Peyer's patch (tissue), 4 donors: Measurements from ENCODE around the gene GADD45A.

Experiments
- POLR2A ChIP-seq, 2 donors: fragments of 450-650 bp; IDR thresholded peaks; one replicate each; pipeline ENCODE4 v1.5.1; 2017; ENCODE audit warnings: antibody characterized with exemption in 2 of 2, mild to moderate bottlenecking in 2 of 2, moderate library complexity in 2 of 2
- TF ChIP-seq, protein P1 (sequence below), 6 experiments: fragments of 450-650 bp in 4 of 6; fragments of 200-600 bp in 2 of 6; sonication (generic) in 1 of 6; IDR thresholded peaks; one replicate each; pipeline ENCODE4 v1.5.1; 2017 to 2019; ENCODE audit warnings: antibody characterized with exemption in 6 of 6, mild to moderate bottlenecking in 3 of 6, moderate library complexity in 1 of 6

DNA sequence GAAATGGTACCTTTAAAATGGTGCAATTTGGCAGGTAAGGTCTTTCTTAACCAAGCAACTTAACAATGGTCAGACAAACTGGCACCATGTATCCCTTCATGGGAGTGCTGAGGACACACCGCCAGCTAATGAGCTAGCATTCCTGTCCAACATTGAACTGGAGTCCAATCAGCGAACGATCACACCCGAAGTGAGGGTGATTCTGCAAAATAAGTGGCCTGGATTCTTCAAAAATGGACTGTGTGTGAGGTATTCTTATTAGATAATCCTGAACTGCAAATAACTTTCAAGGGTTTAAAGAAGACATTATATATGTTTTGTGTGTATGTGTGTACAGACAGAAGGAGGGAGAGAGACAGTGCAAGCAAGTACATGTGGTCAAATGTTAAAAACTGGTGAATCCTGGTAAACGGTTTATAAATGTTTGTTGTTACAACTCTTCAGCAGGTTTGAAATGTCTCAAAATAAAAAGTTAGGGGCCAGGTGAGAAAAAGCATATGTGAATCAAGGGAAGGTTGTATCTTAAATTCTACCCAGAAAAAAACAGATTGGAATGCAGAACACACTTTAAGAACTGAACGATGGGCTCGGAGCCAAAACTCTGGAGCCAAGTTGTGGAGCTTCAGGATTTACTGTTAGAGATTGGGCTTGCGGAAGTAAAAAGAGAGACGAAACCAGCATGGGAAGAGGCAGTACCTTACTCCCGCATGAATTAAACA lies 20.9 kb downstream of the GADD45A start:
- TF ChIP-seq, protein P1, sequence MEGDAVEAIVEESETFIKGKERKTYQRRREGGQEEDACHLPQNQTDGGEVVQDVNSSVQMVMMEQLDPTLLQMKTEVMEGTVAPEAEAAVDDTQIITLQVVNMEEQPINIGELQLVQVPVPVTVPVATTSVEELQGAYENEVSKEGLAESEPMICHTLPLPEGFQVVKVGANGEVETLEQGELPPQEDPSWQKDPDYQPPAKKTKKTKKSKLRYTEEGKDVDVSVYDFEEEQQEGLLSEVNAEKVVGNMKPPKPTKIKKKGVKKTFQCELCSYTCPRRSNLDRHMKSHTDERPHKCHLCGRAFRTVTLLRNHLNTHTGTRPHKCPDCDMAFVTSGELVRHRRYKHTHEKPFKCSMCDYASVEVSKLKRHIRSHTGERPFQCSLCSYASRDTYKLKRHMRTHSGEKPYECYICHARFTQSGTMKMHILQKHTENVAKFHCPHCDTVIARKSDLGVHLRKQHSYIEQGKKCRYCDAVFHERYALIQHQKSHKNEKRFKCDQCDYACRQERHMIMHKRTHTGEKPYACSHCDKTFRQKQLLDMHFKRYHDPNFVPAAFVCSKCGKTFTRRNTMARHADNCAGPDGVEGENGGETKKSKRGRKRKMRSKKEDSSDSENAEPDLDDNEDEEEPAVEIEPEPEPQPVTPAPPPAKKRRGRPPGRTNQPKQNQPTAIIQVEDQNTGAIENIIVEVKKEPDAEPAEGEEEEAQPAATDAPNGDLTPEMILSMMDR (IDR thresholded peaks at IDR 0.05): no peak
- TF ChIP-seq POLR2A (IDR thresholded peaks at IDR 0.05): no peak
